Fibroblast of the aortic adventitia (primary cell): Measurements from ENCODE around the gene MAN1B1. TPM values are rescaled to one million over a fixed set of nuclear protein-coding genes. Genes with fewer than 3 reads are reported as not detected.
"Not testable (repeated sequence)": the region's sequence is repeated elsewhere in the genome, so short reads cannot be mapped to it uniquely, and the experiment has no call there.

Experiments used
- DNase-seq: peaks from one replicate; pipeline ENCODE4 v3.0.0-alpha.2; 2010; ENCODE audit warnings: low read depth
- H3K4me3 ChIP-seq: 2 replicates; pipeline ENCODE4 v1.5.1; 2011; ENCODE audit warnings: low read depth, mild to moderate bottlenecking, control low read depth, low read length, moderate library complexity
- CTCF ChIP-seq: IDR thresholded peaks from 2 replicates; pipeline ENCODE4 v1.5.1; 2011; ENCODE audit warnings: mild to moderate bottlenecking, low read length, control low read depth, inconsistent platforms; ENCODE audit not compliant: insufficient read depth
- total RNA-seq: library from RNA; depleted of rRNA; stranded (reverse); fragments of >200 nt; gene quantifications from 2 replicates; pipeline ENCODE4 v1.2.3, GENCODE V29; 2012; ENCODE audit warnings: low replicate concordance

Gene MAN1B1
- total RNA-seq, 1 donor = 50.8 TPM

GRCh38 chr9:137057545-137057944 lies 29.2 kb upstream of the MAN1B1 start:
- TF ChIP-seq CTCF = no peak
- no peak overlapping the region for H3K4me3 ChIP-seq
- peak; percentile 45 for DNase-seq

GRCh38 chr9:137058521-137059234 lies 28.1 kb upstream of the MAN1B1 start:
- no peak for TF ChIP-seq CTCF
- H3K4me3 ChIP-seq = no peak overlapping the region
- DNase-seq = no peak

GRCh38 chr9:137062384-137062783 lies 24.4 kb upstream of the MAN1B1 start:
- DNase-seq = no peak
- TF ChIP-seq CTCF = no peak
- no peak overlapping the region for H3K4me3 ChIP-seq

GRCh38 chr9:137062798-137063197 lies 24.0 kb upstream of the MAN1B1 start:
- H3K4me3 ChIP-seq, DNase-seq: not testable (repeated sequence)

- TF ChIP-seq CTCF = no peak
Measured at GRCh38 chr9:137063311-137064026, 23.3 kb upstream of the MAN1B1 start.

GRCh38 chr9:137064027-137064879 lies 22.5 kb upstream of the MAN1B1 start:
- H3K4me3 ChIP-seq = no peak overlapping the region
- DNase-seq = peak; percentile 47
- peak; percentile 99 for TF ChIP-seq CTCF

More at GRCh38 chr9:137063311-137064026, 23.3 kb upstream of the MAN1B1 start:
- no peak overlapping the region for H3K4me3 ChIP-seq
- no peak for DNase-seq

GRCh38 chr9:137064880-137065164 lies 22.0 kb upstream of the MAN1B1 start:
- no peak for DNase-seq
- no peak for TF ChIP-seq CTCF
- H3K4me3 ChIP-seq = no peak overlapping the region
